GM18868 (cell line): Measurements from ENCODE around the gene TMEM26.
"Not testable (repeated sequence)": the region's sequence is repeated elsewhere in the genome, so short reads cannot be mapped to it uniquely, and the experiment has no call there.

Source experiments
- ATAC-seq: cut with Tn5 transposase; IDR thresholded peaks from one replicate; pipeline ENCODE4 v1.9.1; 2021; ENCODE audit warnings: mild to moderate bottlenecking, moderate library complexity; ENCODE audit not compliant: unreplicated experiment

TMEM26 gene

DNA sequence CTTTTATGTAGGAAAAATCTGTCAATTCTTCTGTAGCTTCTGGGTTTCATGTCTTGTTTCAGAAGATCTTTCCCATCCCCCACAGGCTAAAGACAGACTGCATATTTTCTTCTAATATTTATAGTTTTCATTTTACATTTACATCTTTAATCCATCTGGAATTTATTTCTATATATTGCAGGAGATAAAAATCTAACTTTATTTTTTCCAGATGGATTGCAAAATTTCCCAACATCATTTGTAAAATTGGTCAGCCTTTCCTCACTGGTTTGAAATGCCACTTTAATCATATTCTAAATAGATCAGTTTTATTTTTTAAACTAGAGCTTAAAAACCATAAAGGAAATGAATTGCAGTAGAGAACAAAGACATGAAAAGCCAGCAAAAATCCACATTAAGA lies 46.9 kb downstream of the TMEM26 start:
- ATAC-seq = no peak

DNA sequence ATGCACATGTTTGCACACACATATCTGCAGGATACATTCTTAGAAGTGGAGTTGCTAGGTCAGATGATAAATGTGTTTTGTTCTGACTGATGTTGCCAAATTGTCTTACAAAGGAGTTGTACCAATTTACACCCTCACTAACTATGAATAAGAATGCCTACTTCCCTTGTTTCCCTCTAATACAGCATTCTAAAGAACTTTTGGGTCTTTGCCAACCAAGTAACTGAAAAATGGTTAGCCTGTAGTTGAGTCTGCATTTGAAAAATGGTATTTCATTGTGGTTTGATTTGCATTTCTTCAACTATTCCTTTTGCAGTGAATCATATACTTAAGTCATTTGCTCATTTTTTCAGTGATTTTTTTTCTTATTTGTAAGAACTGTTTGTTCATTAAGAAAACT lies 48.4 kb downstream of the TMEM26 start:
- ATAC-seq = no peak

GRCh38 chr10:61400524-61400923 lies 52.7 kb downstream of the TMEM26 start:
- ATAC-seq = no peak

DNA sequence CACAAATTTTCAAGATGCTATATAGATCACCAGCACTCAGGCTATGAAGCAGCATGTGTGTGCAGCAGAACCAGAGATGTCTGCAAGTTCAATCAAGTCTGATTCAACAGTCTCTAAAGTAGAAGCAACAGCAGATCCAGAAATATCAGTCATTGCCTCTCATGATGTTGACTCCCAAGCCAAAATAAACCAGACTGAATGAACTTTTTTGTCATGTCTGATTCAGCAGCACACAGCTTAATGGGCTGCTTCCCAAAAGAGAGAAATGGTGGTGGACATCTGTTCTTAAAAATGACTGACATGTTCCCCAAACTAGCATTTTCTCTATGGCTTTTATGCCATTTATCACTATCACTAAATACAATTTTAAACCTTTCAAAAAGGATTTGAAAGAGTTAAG lies 53.8 kb downstream of the TMEM26 start:
- ATAC-seq = no peak

DNA sequence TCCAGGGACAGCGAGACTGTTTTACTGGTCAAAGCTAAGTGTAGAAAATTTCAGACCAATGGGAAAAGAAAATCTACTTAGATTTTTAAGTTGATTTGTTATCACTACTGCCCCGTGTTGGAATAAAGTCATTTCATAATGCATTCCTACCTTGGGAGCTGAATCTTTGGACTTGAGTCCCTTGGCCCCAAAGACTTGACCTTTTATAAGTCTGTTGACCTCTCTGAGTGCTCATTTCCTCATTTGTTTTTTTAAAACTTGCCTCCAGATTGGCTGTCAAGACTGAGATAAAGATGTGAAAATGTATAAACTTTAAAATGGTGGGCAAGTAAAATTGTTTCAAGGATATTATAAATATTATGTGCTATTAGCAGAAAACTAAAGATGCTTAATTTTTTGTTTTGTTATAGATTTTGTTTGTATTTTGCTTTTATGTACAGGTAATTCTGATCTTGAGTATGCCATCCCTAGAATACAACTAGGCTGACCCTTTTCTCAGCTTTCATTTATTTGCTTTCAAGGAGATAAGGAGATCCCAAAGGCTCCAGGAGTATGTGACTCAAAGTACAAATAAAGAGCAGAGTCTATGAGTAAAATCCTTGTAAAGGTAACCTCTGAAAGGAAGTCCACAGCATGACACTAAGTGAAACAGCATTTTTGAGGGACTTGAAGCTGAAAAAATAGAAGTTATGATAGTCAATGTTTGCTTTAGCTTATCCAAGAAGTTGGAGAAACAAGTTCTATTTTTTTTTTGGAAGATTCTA lies 54.6 kb downstream of the TMEM26 start:
- no peak for ATAC-seq

GRCh38 chr10:61397175-61397986 lies 55.8 kb downstream of the TMEM26 start:
- ATAC-seq = no peak

DNA sequence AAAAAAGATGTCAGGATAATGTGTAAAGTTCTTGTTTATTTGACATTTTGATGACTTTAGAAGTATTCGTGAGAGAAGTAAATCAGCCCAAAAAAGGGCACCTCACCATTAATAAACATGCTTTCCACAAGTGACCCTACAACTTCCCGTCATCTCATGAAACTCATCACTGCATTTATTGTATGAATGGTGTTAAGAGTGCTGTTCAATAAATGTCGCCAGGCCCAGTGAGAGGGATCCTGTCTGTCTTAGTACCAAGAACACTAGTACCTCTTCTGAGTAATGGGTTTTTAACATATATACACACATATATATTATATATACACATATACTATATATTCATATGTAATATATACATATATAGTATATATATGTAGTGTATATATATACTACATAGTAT lies 61.9 kb downstream of the TMEM26 start:
- peak; percentile 33 for ATAC-seq

- peak; percentile 76 for ATAC-seq
These were observed 62.3 kb downstream of the TMEM26 start for GRCh38 chr10:61390851-61391250.

DNA sequence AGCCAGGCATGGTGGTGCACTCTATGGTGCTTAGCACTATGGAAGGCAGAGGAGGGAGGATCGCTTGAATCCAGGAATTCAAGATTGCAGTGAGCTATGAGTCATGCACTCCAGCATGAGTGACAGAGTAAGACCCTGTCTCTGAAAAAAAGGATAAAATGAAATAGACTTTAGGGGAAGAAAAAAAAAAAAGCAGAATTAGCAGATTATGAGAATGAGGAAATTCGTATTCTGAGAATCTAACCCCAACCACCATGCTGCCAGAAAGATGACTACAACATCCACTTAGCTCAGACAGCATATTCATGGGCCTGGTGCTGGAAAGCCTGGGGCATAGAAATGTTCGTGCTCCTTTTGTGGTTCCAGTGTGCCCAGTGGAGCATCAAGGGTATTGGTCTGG lies 63.3 kb downstream of the TMEM26 start:
- no peak for ATAC-seq

DNA sequence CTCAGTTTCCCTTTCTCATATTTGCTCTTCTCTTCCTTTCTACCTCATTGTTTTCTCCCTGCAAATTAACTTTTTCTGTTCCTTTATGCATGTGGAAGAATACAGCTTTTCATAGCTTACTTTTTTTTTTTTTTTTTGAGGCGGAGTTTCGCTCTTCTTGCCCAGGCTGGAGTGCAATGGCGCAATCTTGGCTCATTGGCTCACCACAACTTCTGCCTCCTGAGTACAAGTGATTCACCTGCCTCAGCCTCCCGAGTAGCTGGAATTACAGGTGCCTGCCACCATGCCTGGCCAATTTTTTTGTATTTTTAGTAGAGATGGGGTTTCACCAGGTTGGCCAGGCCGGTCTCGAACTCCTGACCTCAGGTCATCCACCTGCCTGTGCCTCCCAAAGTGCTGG lies 64.2 kb downstream of the TMEM26 start:
- not testable (repeated sequence) for ATAC-seq

DNA sequence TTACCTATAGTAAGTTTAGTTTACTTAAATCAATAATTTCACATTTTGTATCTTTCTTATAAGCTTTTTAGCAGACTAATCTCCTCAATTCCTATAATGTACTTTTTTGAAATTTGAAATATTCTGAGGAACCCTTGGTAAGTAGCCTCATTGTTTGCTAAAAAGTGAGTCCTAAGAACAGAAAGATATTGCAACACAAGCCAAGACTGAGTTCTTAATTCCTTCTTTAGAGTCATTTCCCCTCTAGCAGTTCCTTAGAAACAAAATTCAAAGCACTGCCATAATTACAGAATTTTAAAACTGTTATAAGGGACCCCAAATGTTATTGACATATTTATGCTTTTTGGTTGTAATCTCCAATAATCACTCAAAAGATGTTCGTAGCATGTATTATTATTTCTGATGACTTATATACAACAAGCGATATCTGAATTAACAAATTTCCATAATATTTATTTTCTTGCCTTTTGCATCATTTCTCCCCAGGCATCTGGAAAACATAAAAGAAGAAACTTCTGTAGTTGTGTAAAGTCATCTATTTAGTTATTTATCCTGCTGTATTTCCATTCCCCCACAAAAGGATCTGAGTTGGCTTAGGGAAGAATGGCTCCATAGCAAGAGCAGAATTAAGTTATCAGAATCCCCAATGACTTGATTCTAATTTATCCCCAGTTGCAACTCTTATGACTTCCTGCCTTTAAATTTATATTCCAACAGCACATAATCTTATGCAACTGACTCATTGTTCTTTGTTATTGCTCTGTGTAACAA lies 67.8 kb downstream of the TMEM26 start:
- ATAC-seq = no peak

DNA sequence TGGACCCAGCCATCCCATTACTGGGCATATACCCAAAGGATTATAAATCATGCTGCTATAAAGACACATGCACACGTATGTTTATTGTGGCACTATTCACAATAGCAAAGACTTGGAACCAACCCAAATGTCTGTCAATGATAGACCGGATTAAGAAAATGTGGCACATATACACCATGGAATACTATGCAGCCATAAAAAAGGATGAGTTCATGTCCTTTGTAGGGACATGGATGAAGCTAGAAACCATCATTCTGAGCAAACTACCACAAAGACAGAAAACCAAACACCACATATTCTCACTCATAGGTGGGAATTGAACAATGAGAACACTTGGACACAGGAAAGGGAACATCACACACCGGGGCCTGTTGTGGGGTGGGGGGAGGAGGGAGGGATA lies 72.0 kb downstream of the TMEM26 start:
- ATAC-seq = not testable (repeated sequence)

DNA sequence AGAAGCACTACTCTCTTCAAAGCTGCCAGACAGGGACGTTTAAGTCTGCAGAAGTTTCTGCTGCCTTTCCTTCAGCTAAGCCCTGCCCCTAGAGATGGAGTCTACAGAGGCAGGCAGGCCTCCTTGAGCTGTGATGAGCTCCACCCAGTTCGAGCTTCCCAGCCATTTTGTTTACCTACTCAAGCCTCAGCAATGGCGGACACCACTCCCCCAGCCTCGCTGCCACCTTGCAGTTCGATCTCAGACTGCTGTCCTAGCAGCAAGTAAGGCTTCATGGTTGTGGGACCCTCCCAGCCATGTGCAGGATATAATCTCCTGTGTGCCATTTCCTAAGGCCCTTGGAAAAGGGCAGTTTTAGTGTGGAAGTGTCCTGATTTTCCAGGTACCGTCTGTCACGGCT lies 74.3 kb downstream of the TMEM26 start:
- ATAC-seq = no peak

GRCh38 chr10:61376908-61377368 lies 76.2 kb downstream of the TMEM26 start:
- no peak for ATAC-seq

- ATAC-seq = no peak
These were observed 76.8 kb downstream of the TMEM26 start for GRCh38 chr10:61376377-61376776.

DNA sequence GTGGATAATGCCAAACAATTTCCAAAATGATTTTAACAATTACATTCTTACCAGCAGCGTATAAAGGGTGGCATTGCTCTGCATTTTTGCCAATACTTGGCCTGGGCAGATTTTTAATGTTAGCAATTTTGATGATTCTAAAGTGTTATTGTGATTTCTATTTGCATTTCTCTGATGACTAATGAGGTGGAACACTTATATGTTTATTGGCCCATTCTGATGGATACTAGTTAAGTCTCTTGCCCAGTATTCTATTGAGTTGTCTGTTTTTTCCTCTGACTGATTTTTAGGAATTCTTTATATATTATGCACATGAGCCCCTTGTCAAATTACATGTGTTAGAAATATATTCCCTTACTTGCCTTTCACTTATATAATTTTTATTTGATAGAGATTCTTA lies 86.8 kb downstream of the TMEM26 start:
- ATAC-seq = no peak

DNA sequence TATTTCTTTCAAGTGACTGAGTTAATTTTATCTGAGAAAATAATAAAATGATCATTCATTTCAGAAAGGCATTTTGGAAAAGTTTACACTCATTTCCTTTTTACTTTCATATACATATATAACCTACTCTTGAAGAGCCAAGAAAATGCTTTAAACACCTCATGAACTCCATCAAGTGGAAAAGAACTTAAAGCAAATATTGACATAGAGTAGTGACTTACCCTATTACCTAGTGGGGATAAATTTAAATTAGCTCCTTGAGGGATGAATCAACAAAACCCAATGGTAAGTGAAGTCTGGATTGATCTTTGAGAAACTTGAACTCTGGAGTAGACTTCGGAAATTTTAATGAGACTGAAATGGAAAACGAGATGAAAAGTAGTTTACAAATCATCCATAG lies 88.6 kb downstream of the TMEM26 start:
- no peak for ATAC-seq

DNA sequence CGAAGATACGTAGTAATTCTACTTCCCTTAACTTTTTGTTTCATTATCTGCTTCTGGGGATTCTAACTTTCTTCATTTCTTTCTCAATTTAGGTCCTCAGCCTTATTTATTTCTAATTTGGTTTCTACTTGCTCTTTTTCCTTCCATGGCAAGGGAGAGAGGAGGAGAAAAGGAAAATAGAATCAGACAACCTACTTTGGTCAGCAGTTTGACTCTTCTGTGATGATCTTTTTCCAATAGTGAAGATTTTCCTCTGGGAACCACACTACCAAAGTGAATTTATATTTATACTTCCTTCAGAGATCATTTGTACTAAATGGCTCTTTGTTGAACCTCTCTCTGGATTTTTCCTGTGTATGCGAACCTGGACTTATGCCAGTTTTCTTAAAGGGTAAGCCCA lies 90.2 kb downstream of the TMEM26 start:
- ATAC-seq = no peak

GRCh38 chr10:61359452-61359851 lies 93.7 kb downstream of the TMEM26 start:
- no peak for ATAC-seq

GRCh38 chr10:61357687-61358086 lies 95.5 kb downstream of the TMEM26 start:
- ATAC-seq = no peak
